WTC11 (cell line): Measurements from ENCODE around the gene NDUFS4. TPM values are rescaled to one million over a fixed set of nuclear protein-coding genes. Genes with fewer than 3 reads are reported as not detected.

Source experiments
- ATAC-seq: fragments of 200-7000 bp; cut with Tn5 transposase; 2 replicates; pipeline ENCODE4 v1.10.0; 2021; ENCODE audit warnings: mild to moderate bottlenecking, moderate library complexity
- CTCF ChIA-PET: fragments of 300-600 bp; sonication (Branson Sonifier 250); formaldehyde crosslinking; loops from one replicate; lab custom pipeline; 2021; ENCODE audit warnings: antibody characterized with exemption; lab: Charles Lee
- POLR2A ChIA-PET: fragments of 350-600 bp; sonication (Branson Sonifier 250); formaldehyde crosslinking; loops from one replicate; lab custom pipeline; 2021; ENCODE audit warnings: antibody characterized with exemption; lab: Charles Lee
- DNase-seq: peaks from one replicate; pipeline ENCODE4 v3.0.0; 2021; ENCODE audit warnings: low spot score
- H3K27ac Mint-ChIP-seq: 2 replicates; pipeline ENCODE4 v1.8.0; 2021; ENCODE audit warnings: mixed read lengths
- H3K27me3 Mint-ChIP-seq: 2 replicates; pipeline ENCODE4 v1.8.0; 2021; ENCODE audit warnings: low read depth, mild to moderate bottlenecking, moderate library complexity, mixed read lengths
- H3K36me3 Mint-ChIP-seq: 2 replicates; pipeline ENCODE4 v1.8.0; 2021; ENCODE audit warnings: mixed read lengths
- H3K4me1 Mint-ChIP-seq: 2 replicates; pipeline ENCODE4 v1.8.0; 2022; ENCODE audit warnings: mixed read lengths
- H3K4me3 Mint-ChIP-seq: 2 replicates; pipeline ENCODE4 v1.8.0; 2021; ENCODE audit warnings: mild to moderate bottlenecking, moderate library complexity, mixed read lengths
- H3K9me3 Mint-ChIP-seq: 2 replicates; pipeline ENCODE4 v1.8.0; 2021; ENCODE audit warnings: mixed read lengths
- AFF4 ChIP-seq: sonication (generic); formaldehyde crosslinking; IDR thresholded peaks from 2 replicates; pipeline ENCODE4 v1.8.1; 2023; ENCODE audit warnings: mild to moderate bottlenecking, missing genetic modification reagents, borderline replicate concordance
- ATF6 ChIP-seq: sonication (generic); formaldehyde crosslinking; IDR thresholded peaks from 2 replicates; pipeline ENCODE4 v1.8.1; 2023; ENCODE audit warnings: mild to moderate bottlenecking, missing genetic modification reagents
- CREM ChIP-seq: sonication (generic); formaldehyde crosslinking; IDR thresholded peaks from 2 replicates; pipeline ENCODE4 v1.8.1; 2022; ENCODE audit warnings: mild to moderate bottlenecking, missing genetic modification reagents, moderate library complexity
- E2F4 ChIP-seq: sonication (generic); formaldehyde crosslinking; IDR thresholded peaks from 2 replicates; pipeline ENCODE4 v1.8.1; 2022; ENCODE audit warnings: low read depth, mild to moderate bottlenecking, moderate library complexity, missing genetic modification reagents, borderline replicate concordance
- ERG ChIP-seq: fragments of 250-450 bp; sonication (Bioruptor Pico); IDR thresholded peaks from 2 replicates; pipeline ENCODE4 v1.8.0; 2021; ENCODE audit warnings: mild to moderate bottlenecking
- ETV6 ChIP-seq: sonication (generic); formaldehyde crosslinking; IDR thresholded peaks from 2 replicates; pipeline ENCODE4 v1.8.1; 2022; ENCODE audit warnings: mild to moderate bottlenecking, missing genetic modification reagents
- GTF2I ChIP-seq: fragments of 250-450 bp; sonication (Bioruptor Pico); conservative IDR thresholded peaks from 2 replicates; pipeline ENCODE4 v1.4.0; 2021; ENCODE audit warnings: mild to moderate bottlenecking
- IRF1 ChIP-seq: sonication (generic); formaldehyde crosslinking; IDR thresholded peaks from 2 replicates; pipeline ENCODE4 v1.8.0; 2023; ENCODE audit warnings: missing genetic modification reagents
- JAZF1 ChIP-seq: fragments of 250-450 bp; sonication (Bioruptor Pico); IDR thresholded peaks from 2 replicates; pipeline ENCODE4 v1.9.0; 2021; ENCODE audit warnings: moderate library complexity, mild to moderate bottlenecking, inconsistent platforms
- JUN ChIP-seq: sonication (generic); formaldehyde crosslinking; IDR thresholded peaks from 2 replicates; pipeline ENCODE4 v1.8.0; 2023; ENCODE audit warnings: mild to moderate bottlenecking, missing genetic modification reagents
- NFE2L1 ChIP-seq: sonication (generic); formaldehyde crosslinking; IDR thresholded peaks from 2 replicates; pipeline ENCODE4 v1.8.1; 2023; ENCODE audit warnings: missing genetic modification reagents
- NFYB ChIP-seq: sonication (generic); formaldehyde crosslinking; conservative IDR thresholded peaks from 2 replicates; pipeline ENCODE4 v1.8.0; 2022; ENCODE audit warnings: low read depth, missing genetic modification reagents
- NR1H2 ChIP-seq: sonication (generic); formaldehyde crosslinking; IDR thresholded peaks from 2 replicates; pipeline ENCODE4 v1.9.0; 2021; ENCODE audit warnings: mild to moderate bottlenecking, moderate library complexity, missing genetic modification reagents
- TEAD4 ChIP-seq: sonication (generic); formaldehyde crosslinking; IDR thresholded peaks from 2 replicates; pipeline ENCODE4 v1.8.0; 2022; ENCODE audit warnings: mild to moderate bottlenecking, missing genetic modification reagents
- TP53 ChIP-seq: sonication (generic); formaldehyde crosslinking; IDR thresholded peaks from 2 replicates; pipeline ENCODE4 v1.8.1; 2023; ENCODE audit warnings: mild to moderate bottlenecking, missing genetic modification reagents
- USF2 ChIP-seq: sonication (generic); formaldehyde crosslinking; IDR thresholded peaks from 2 replicates; pipeline ENCODE4 v1.8.1; 2023; ENCODE audit warnings: mild to moderate bottlenecking, missing genetic modification reagents, moderate library complexity
- ZNF219 ChIP-seq: sonication (generic); formaldehyde crosslinking; IDR thresholded peaks from 2 replicates; pipeline ENCODE4 v1.8.0; 2023; ENCODE audit warnings: missing genetic modification reagents, mild to moderate bottlenecking, borderline replicate concordance
- ZNF423 ChIP-seq: fragments of 250-450 bp; sonication (Bioruptor Pico); IDR thresholded peaks from 2 replicates; pipeline ENCODE4 v2.1.2; 2022; ENCODE audit warnings: mild to moderate bottlenecking, moderate library complexity
- total RNA-seq: library from RNA; stranded (reverse); gene quantifications from 3 replicates; pipeline ENCODE4 v1.2.3, GENCODE V29; 2021

The NDUFS4 gene
- total RNA-seq, 1 experiment from 2014 or later, result 68.5 TPM

- no peak overlapping the region for H3K27ac Mint-ChIP-seq
- H3K9me3 Mint-ChIP-seq, result peaks cover 12% of the 10 kb centered on the region
- CTCF ChIA-PET, result no interaction called here
- H3K36me3 Mint-ChIP-seq, result peaks cover 33% of the 10 kb centered on the region
- no peak overlapping the region for H3K4me3 Mint-ChIP-seq
- no peak for ATAC-seq
- H3K4me1 Mint-ChIP-seq, result peaks cover 4% of the 10 kb centered on the region; the same call in 1 of the 2 replicates
- POLR2A ChIA-PET, result no interaction called here
- H3K27me3 Mint-ChIP-seq, result no peaks in the 10 kb centered on the region
- DNase-seq, result no peak
- TF ChIP-seq ATF6 (CRISPR knock-in tag) (no peak), AFF4 (CRISPR knock-in tag) (no peak), JUN (CRISPR knock-in tag) (no peak), NR1H2 (no peak)
These were observed 42.7 kb downstream of the NDUFS4 start for GRCh38 chr5:53603009-53603687.

GRCh38 chr5:53604309-53604708, 43.9 kb downstream of the NDUFS4 start:
- Mint-ChIP-seq H3K4me3 (no peak overlapping the region), H3K9me3 (peaks cover 4% of the 10 kb centered on the region), H3K27me3 (no peaks in the 10 kb centered on the region), H3K27ac (peak overlapping the region; percentile 33), H3K4me1 (peaks cover 7% of the 10 kb centered on the region; the same call in 1 of the 2 replicates), H3K36me3 (peaks cover 40% of the 10 kb centered on the region)
- POLR2A ChIA-PET, result no interaction called here
- DNase-seq, result no peak
- CTCF ChIA-PET, result no interaction called here
- TF ChIP-seq GTF2I (CRISPR knock-in tag), result no peak
- no peak for ATAC-seq

GRCh38 chr5:53607886-53608285, 47.4 kb downstream of the NDUFS4 start:
- no peak for DNase-seq
- no peak for ATAC-seq
- H3K4me3 Mint-ChIP-seq, result no peak overlapping the region
- POLR2A ChIA-PET, result no interaction called here
- no peaks in the 10 kb centered on the region for H3K27me3 Mint-ChIP-seq
- no peaks in the 10 kb centered on the region for H3K9me3 Mint-ChIP-seq
- H3K4me1 Mint-ChIP-seq, result peaks cover 23% of the 10 kb centered on the region
- peaks cover 36% of the 10 kb centered on the region for H3K36me3 Mint-ChIP-seq
- CTCF ChIA-PET, result no interaction called here
- H3K27ac Mint-ChIP-seq, result no peak overlapping the region
- TF ChIP-seq NFE2L1 (no peak), CREM (CRISPR knock-in tag) (no peak), USF2 (CRISPR knock-in tag) (no peak), ZNF219 (no peak), E2F4 (CRISPR knock-in tag) (no peak), AFF4 (CRISPR knock-in tag) (no peak), NFYB (CRISPR knock-in tag) (no peak), ETV6 (CRISPR knock-in tag) (no peak), IRF1 (CRISPR knock-in tag) (no peak), JAZF1 (CRISPR knock-in tag) (no peak), ERG (CRISPR knock-in tag) (no peak), ZNF423 (CRISPR knock-in tag) (no peak), TP53 (CRISPR knock-in tag) (no peak), TEAD4 (CRISPR knock-in tag) (no peak), JUN (CRISPR knock-in tag) (no peak)
